SKM-1 treated with dmso at 0.1 percent for 144 hours (cell line): ENCODE data around the gene UBXN11.
"Not testable (repeated sequence)": the region's sequence is repeated elsewhere in the genome, so short reads cannot be mapped to it uniquely, and the experiment has no call there.

ENCODE experiments used
- DNase-seq: peaks from one replicate; lab custom pipeline; 2025; ENCODE audit not compliant: unreplicated experiment; lab: John Stamatoyannopoulos, UW

Gene UBXN11

GRCh38 chr1:26307363-26307781 lies 936 bp upstream of the UBXN11 start:
- DNase-seq = no peak

- DNase-seq = peak; percentile 75
These were observed 658 bp downstream of the UBXN11 start for GRCh38 chr1:26305667-26306289.

- no peak for DNase-seq
These were observed 3.6 kb downstream of the UBXN11 start for GRCh38 chr1:26302733-26303405.

GRCh38 chr1:26300578-26301275 lies 5.7 kb downstream of the UBXN11 start:
- DNase-seq = no peak

GRCh38 chr1:26297791-26298124 lies 8.7 kb downstream of the UBXN11 start:
- no peak for DNase-seq

- no peak for DNase-seq
These were observed 9.2 kb downstream of the UBXN11 start for GRCh38 chr1:26297057-26297790.

GRCh38 chr1:26296340-26297056 lies 9.9 kb downstream of the UBXN11 start:
- DNase-seq = no peak

- no peak for DNase-seq
These were observed 11.0 kb downstream of the UBXN11 start for GRCh38 chr1:26295194-26296138.

GRCh38 chr1:26293911-26294463 lies 12.4 kb downstream of the UBXN11 start:
- DNase-seq = no peak

- DNase-seq = not testable (repeated sequence)
These were observed 13.7 kb downstream of the UBXN11 start for GRCh38 chr1:26292735-26293134.

GRCh38 chr1:26291939-26292338 lies 14.5 kb downstream of the UBXN11 start:
- DNase-seq = no peak

- DNase-seq = no peak
These were observed 15.0 kb downstream of the UBXN11 start for GRCh38 chr1:26291433-26291832.

GRCh38 chr1:26290882-26291261 lies 15.6 kb downstream of the UBXN11 start:
- DNase-seq = no peak

GRCh38 chr1:26290122-26290881 lies 16.1 kb downstream of the UBXN11 start:
- peak; percentile 83 for DNase-seq

GRCh38 chr1:26289158-26290059 lies 17.0 kb downstream of the UBXN11 start:
- DNase-seq = peak; percentile 86

- DNase-seq = peak; percentile 53
These were observed 18.0 kb downstream of the UBXN11 start for GRCh38 chr1:26288311-26288941.

GRCh38 chr1:26287811-26288210 lies 18.6 kb downstream of the UBXN11 start:
- no peak for DNase-seq
